Embryonic facial prominence (tissue), 1 donor: ENCODE measurements around the gene MEGF6.

Experiments
- DNase-seq: peaks from one replicate; pipeline ENCODE4 v3.0.0-alpha.2; 2016; ENCODE audit errors: extremely low spot score

Gene MEGF6

GRCh38 chr1:3441880-3442279, 169.4 kb downstream of the MEGF6 start:
- no peak for DNase-seq

- DNase-seq = no peak
Measured at GRCh38 chr1:3441410-3441847, 169.9 kb downstream of the MEGF6 start.

GRCh38 chr1:3440711-3441409, 170.4 kb downstream of the MEGF6 start:
- DNase-seq = no peak

GRCh38 chr1:3440300-3440681, 171.0 kb downstream of the MEGF6 start:
- DNase-seq = no peak
